ENCODE measurements around the gene WTAP. TPM values are rescaled to one million over a fixed set of nuclear protein-coding genes. Genes with fewer than 3 reads are reported as not detected.

The WTAP gene
- total and polyA plus RNA-seq, 2 of the 8 experiments (the other 6 are each of a cell fraction or from before 2014, with no cell fraction given): 32.6 to 120 TPM

DNA sequence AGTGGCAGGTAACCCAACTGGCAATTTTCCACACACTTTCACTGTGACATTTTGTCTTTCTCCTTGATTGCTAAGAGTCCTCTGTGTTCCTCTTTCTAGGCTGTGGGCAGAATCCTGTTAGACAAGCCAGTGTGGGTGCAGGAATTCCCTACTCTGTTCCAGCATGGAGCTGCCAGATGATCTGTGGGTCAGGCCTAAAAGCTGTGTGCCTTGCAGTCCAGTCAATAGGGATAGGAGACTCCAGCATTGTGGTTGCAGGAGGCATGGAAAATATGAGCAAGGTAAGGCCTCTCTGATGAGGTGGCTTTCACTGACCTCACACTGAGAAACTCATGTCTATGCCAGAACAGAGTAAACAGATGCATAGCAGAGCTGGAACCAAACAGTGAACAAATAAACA, 39.6 kb downstream of the WTAP start:
- Histone ChIP-seq H2BK15ac (ENCODE audit: low read length) (no peak overlapping the region), H3K79me2 (ENCODE audit: control insufficient read depth in 1 of 2, insufficient read depth in 2 of 2, low read length in 2 of 2) (peaks cover 0 to 15% of the 10 kb centered on the region in 2 experiments; a peak in 2 of 4 replicates), H3K79me1 (ENCODE audit: low read depth, low read length) (peaks cover 10% of the 10 kb centered on the region; the same call in 1 of the 2 replicates), H3K27me3 (replicated peaks in 1 of 4; ENCODE audit: control insufficient read depth in 3 of 4, extremely low read depth in 1 of 4, insufficient read depth in 3 of 4, low read length in 3 of 4) (no peaks in the 10 kb centered on the region), H3K14ac (ENCODE audit: insufficient read length) (no peak overlapping the region), H2AFZ (ENCODE audit: low read length) (no peak overlapping the region), H3K18ac (ENCODE audit: extremely low read depth, low read length) (no peak overlapping the region), H3K4me2 (ENCODE audit: insufficient read depth in 1 of 2, low read depth in 2 of 2, low read length in 2 of 2) (no peak overlapping the region), H4K8ac (ENCODE audit: extremely low read depth, insufficient read depth, low read length) (no peak overlapping the region), H2AK5ac (ENCODE audit: low read depth, low read length) (no peak overlapping the region), H3K27ac (ENCODE audit: low read depth, low read length) (no peak overlapping the region), H2BK120ac (replicated peaks; ENCODE audit: low read depth, low read length) (no peak overlapping the region), H3K9me3 (ENCODE audit: insufficient read depth in 2 of 2, low read depth in 1 of 2, low read length in 1 of 2) (no peaks in the 10 kb centered on the region), H3K4ac (replicated peaks; ENCODE audit: insufficient read length, low read depth, low read length) (no peak overlapping the region), H4K20me1 (replicated peaks in 1 of 2; ENCODE audit: control insufficient read depth in 1 of 2, insufficient read depth in 2 of 2, low read length in 2 of 2) (peaks cover 0 to 6% of the 10 kb centered on the region in 2 experiments), H3K36me3 (ENCODE audit: control insufficient read depth in 2 of 4, insufficient read depth in 4 of 4, low read length in 3 of 4) (peaks cover 16 to 81% (median 58%) of the 10 kb centered on the region in 4 experiments), H2BK12ac (ENCODE audit: low read depth, low read length) (no peak overlapping the region), H2BK5ac (ENCODE audit: low read depth, low read length) (no peak overlapping the region), H3K23me2 (ENCODE audit: low read depth, low read length) (peaks cover 6% of the 10 kb centered on the region), H3K4me3 (ENCODE audit: extremely low read depth in 1 of 4, insufficient read depth in 2 of 4, low read depth in 3 of 4, low read length in 4 of 4) (no peak overlapping the region), H3K23ac (ENCODE audit: insufficient read length) (no peak overlapping the region), H4K91ac (replicated peaks; ENCODE audit: insufficient read length, low read length) (no peak overlapping the region), H2BK20ac (ENCODE audit: low read length) (no peak overlapping the region), H3K9ac (replicated peaks in 1 of 4; ENCODE audit: extremely low read depth in 1 of 4, low read depth in 3 of 4, low read length in 3 of 4) (no peak overlapping the region), H4K5ac (ENCODE audit: insufficient read length, low read depth, low read length) (no peak overlapping the region), H3K56ac (replicated peaks; ENCODE audit: insufficient read length, low read depth, low read length) (no peak overlapping the region), H3K4me1 (replicated peaks in 1 of 4; ENCODE audit: control insufficient read depth in 3 of 4, insufficient read depth in 4 of 4, low read length in 3 of 4) (peaks cover 0 to 6% (median 5%) of the 10 kb centered on the region in 4 experiments; a peak in 2 of 7 replicates)
- FAIRE-seq: no peak
- ChIA-PET CTCF (ENCODE audit: partially characterized antibody) (no interaction called here), POLR2A (ENCODE audit: partially characterized antibody) (interaction anchor here (0.7 to 1.6 kb wide), 6 partner anchors 10 to 40 kb away, joined by 3 to 4 read pairs (median 3); partner anchors contain the start of gene WTAP)
- DNase-seq (ENCODE audit: low read depth in 1 of 2, low spot score in 2 of 2): no peak
- TF ChIP-seq SUZ12 (IDR thresholded peaks at IDR 0.05; ENCODE audit: low read length) (no peak), CHD2 (IDR thresholded peaks at IDR 0.05; ENCODE audit: low read length) (no peak), CTBP2 (IDR thresholded peaks at IDR 0.05; ENCODE audit: borderline replicate concordance, insufficient read depth, insufficient read length, low read length) (no peak), NRF1 (IDR thresholded peaks at IDR 0.05; ENCODE audit: low read depth, low read length) (no peak), EP300 (IDR thresholded peaks at IDR 0.05; ENCODE audit: borderline replicate concordance in 1 of 2, low read depth in 2 of 2, low read length in 2 of 2) (no peak)
